CD4-positive, alpha-beta T cell treated with Interleukin-21 for 1 hour (primary cell): Measurements from ENCODE around the gene STX8.

Experiments used
- DNase-seq: peaks from one replicate; pipeline ENCODE4 v3.0.0-alpha.2; 2020

Gene STX8

GRCh38 chr17:9256361-9256750 is 319.3 kb downstream of the STX8 start:
- DNase-seq = no peak

GRCh38 chr17:9255833-9256232 is 319.8 kb downstream of the STX8 start:
- DNase-seq = no peak

- DNase-seq = no peak
Observed at GRCh38 chr17:9254841-9255240, 320.8 kb downstream of the STX8 start.

- no peak for DNase-seq
Observed at GRCh38 chr17:9253308-9253707, 322.3 kb downstream of the STX8 start.

- DNase-seq = no peak
Observed at GRCh38 chr17:9251273-9251672, 324.3 kb downstream of the STX8 start.

GRCh38 chr17:9249245-9249953 is 326.2 kb downstream of the STX8 start:
- DNase-seq = no peak

GRCh38 chr17:9247401-9247938 is 328.1 kb downstream of the STX8 start:
- no peak for DNase-seq

GRCh38 chr17:9244066-9245052 is 331.3 kb downstream of the STX8 start:
- no peak for DNase-seq

GRCh38 chr17:9242983-9243382 is 332.6 kb downstream of the STX8 start:
- no peak for DNase-seq

GRCh38 chr17:9242497-9242881 is 333.1 kb downstream of the STX8 start:
- DNase-seq = no peak

- DNase-seq = no peak
Observed at GRCh38 chr17:9241774-9242496, 333.7 kb downstream of the STX8 start.

GRCh38 chr17:9241371-9241712 is 334.3 kb downstream of the STX8 start:
- DNase-seq = no peak

GRCh38 chr17:9240659-9241370 is 334.8 kb downstream of the STX8 start:
- no peak for DNase-seq

GRCh38 chr17:9239793-9240658 is 335.6 kb downstream of the STX8 start:
- peak; percentile 79 for DNase-seq

GRCh38 chr17:9239246-9239792 is 336.3 kb downstream of the STX8 start:
- peak; percentile 13 for DNase-seq

GRCh38 chr17:9238340-9239245 is 337.0 kb downstream of the STX8 start:
- no peak for DNase-seq

- DNase-seq = no peak
Observed at GRCh38 chr17:9237661-9238301, 337.8 kb downstream of the STX8 start.

GRCh38 chr17:9237053-9237410 is 338.6 kb downstream of the STX8 start:
- no peak for DNase-seq

GRCh38 chr17:9236286-9237052 is 339.2 kb downstream of the STX8 start:
- DNase-seq = no peak
